H9 (cell line): ENCODE measurements around the gene SH3RF3. TPM values are rescaled to one million over a fixed set of nuclear protein-coding genes. Genes with fewer than 3 reads are reported as not detected.

Source experiments
- DNase-seq: peaks from one replicate; pipeline ENCODE4 v3.0.0-alpha.2; 2017
- H2AFZ ChIP-seq: one replicate; pipeline ENCODE4 v1.6.1; 2013; ENCODE audit warnings: mild to moderate bottlenecking, low read length, control low read depth, moderate library complexity
- H2AK5ac ChIP-seq: 2 replicates; pipeline ENCODE4 v1.6.1; 2013; ENCODE audit warnings: low read length, control low read depth, mixed read lengths; ENCODE audit not compliant: insufficient read length
- H2BK120ac ChIP-seq: one replicate; pipeline ENCODE4 v1.6.1; 2013; ENCODE audit warnings: low read depth, mild to moderate bottlenecking, low read length, control low read depth, inconsistent platforms; ENCODE audit not compliant: poor library complexity, severe bottlenecking
- H2BK12ac ChIP-seq: 2 replicates; pipeline ENCODE4 v1.6.1; 2013; ENCODE audit warnings: low read length, control low read depth, mixed read lengths, low read depth; ENCODE audit not compliant: insufficient read length
- H2BK15ac ChIP-seq: 2 replicates; pipeline ENCODE4 v1.6.1; 2013; ENCODE audit warnings: low read depth, low read length, control low read depth
- H2BK20ac ChIP-seq: one replicate; pipeline ENCODE4 v1.6.1; 2013; ENCODE audit warnings: low read depth, mild to moderate bottlenecking, low read length, control low read depth, inconsistent platforms; ENCODE audit not compliant: poor library complexity, severe bottlenecking
- H2BK5ac ChIP-seq: 2 replicates; pipeline ENCODE4 v1.6.1; 2013; ENCODE audit warnings: low read length, control low read depth, mixed read lengths; ENCODE audit not compliant: insufficient read length
- H3K14ac ChIP-seq: 2 replicates; pipeline ENCODE4 v1.6.1; 2013; ENCODE audit warnings: low read length, control low read depth; ENCODE audit not compliant: insufficient read depth
- H3K18ac ChIP-seq: 2 replicates; pipeline ENCODE4 v1.6.1; 2013; ENCODE audit warnings: low read depth, mild to moderate bottlenecking, mixed read lengths, low read length, control low read depth; ENCODE audit not compliant: insufficient read length
- H3K23ac ChIP-seq: 2 replicates; pipeline ENCODE4 v1.6.1; 2013; ENCODE audit warnings: low read length, control low read depth, mixed read lengths, low read depth; ENCODE audit not compliant: insufficient read length
- H3K23me2 ChIP-seq: 2 replicates; pipeline ENCODE4 v1.6.1; 2013; ENCODE audit warnings: low read depth, mild to moderate bottlenecking, mixed read lengths, low read length, control low read depth; ENCODE audit not compliant: insufficient read length, poor library complexity, severe bottlenecking
- H3K27ac ChIP-seq: 2 replicates; pipeline ENCODE4 v1.5.1; 2013; ENCODE audit warnings: low read length, control low read depth, mixed read lengths, low read depth; ENCODE audit not compliant: insufficient read length
- H3K27me3 ChIP-seq: 2 replicates; pipeline ENCODE4 v1.6.1; 2013; ENCODE audit warnings: low read length, control low read depth, inconsistent platforms; ENCODE audit not compliant: insufficient read depth
- H3K4ac ChIP-seq: 2 replicates; pipeline ENCODE4 v1.6.1; 2013; ENCODE audit warnings: low read depth, mild to moderate bottlenecking, control low read depth, inconsistent platforms, low read length, moderate library complexity
- H3K4me1 ChIP-seq: 2 replicates; pipeline ENCODE4 v1.6.1; 2013; ENCODE audit warnings: low read length, control low read depth, inconsistent platforms; ENCODE audit not compliant: insufficient read depth
- H3K4me2 ChIP-seq: 2 replicates; pipeline ENCODE4 v1.6.1; 2013; ENCODE audit warnings: low read length, control low read depth, mixed read lengths; ENCODE audit not compliant: insufficient read length, insufficient read depth
- H3K56ac ChIP-seq: 2 replicates; pipeline ENCODE4 v1.6.1; 2013; ENCODE audit warnings: low read depth, mild to moderate bottlenecking, mixed read lengths, low read length, control low read depth; ENCODE audit not compliant: insufficient read length
- H3K79me1 ChIP-seq: 2 replicates; pipeline ENCODE4 v1.6.1; 2013; ENCODE audit warnings: low read depth, mild to moderate bottlenecking, moderate library complexity, low read length, control low read depth, inconsistent platforms; ENCODE audit not compliant: insufficient read depth, poor library complexity, severe bottlenecking
- H3K79me2 ChIP-seq: 2 replicates; pipeline ENCODE4 v1.6.1; 2013; ENCODE audit warnings: low read length, control low read depth, inconsistent platforms; ENCODE audit not compliant: insufficient read depth
- H3K9ac ChIP-seq: 2 replicates; pipeline ENCODE4 v1.6.1; 2013; ENCODE audit warnings: low read length, control low read depth, mixed read lengths; ENCODE audit not compliant: insufficient read length; ENCODE audit errors: extremely low read depth
- H3K9me3 ChIP-seq: one replicate; pipeline ENCODE4 v1.6.1; 2013; ENCODE audit warnings: low read depth, low read length, inconsistent platforms; ENCODE audit not compliant: control insufficient read depth
- H3T11ph ChIP-seq: one replicate; pipeline ENCODE4 v1.6.1; 2013; ENCODE audit warnings: mild to moderate bottlenecking, low read length, control low read depth, inconsistent platforms
- H4K20me1 ChIP-seq: one replicate; pipeline ENCODE4 v1.6.1; 2013; ENCODE audit not compliant: control insufficient read depth, insufficient read length, insufficient read depth
- H4K5ac ChIP-seq: 2 replicates; pipeline ENCODE4 v1.6.1; 2013; ENCODE audit warnings: low read depth, mild to moderate bottlenecking, mixed read lengths, low read length, control low read depth; ENCODE audit not compliant: insufficient read length
- H4K8ac ChIP-seq: replicated peaks from 2 replicates; pipeline ENCODE4 v1.6.1; 2013; ENCODE audit warnings: low read length, control low read depth, mixed read lengths, low read depth; ENCODE audit not compliant: insufficient read length
- H4K91ac ChIP-seq: 2 replicates; pipeline ENCODE4 v1.6.1; 2013; ENCODE audit warnings: low read depth, mild to moderate bottlenecking, moderate library complexity, mixed read lengths, low read length, control low read depth; ENCODE audit not compliant: insufficient read length
- H3K27ac Mint-ChIP-seq, 3 experiments: 2 replicates in 2 of 3; 3 replicates in 1 of 3; pipeline ENCODE4 v1.8.0; 2020 to 2021; ENCODE audit warnings: mixed read lengths in 3 of 3, mild to moderate bottlenecking in 1 of 3, moderate library complexity in 1 of 3
- H3K27me3 Mint-ChIP-seq: 2 replicates; pipeline ENCODE4 v1.8.0; 2021; ENCODE audit warnings: low read depth, mild to moderate bottlenecking, moderate library complexity, mixed read lengths
- H3K36me3 Mint-ChIP-seq, 3 experiments: 2 replicates in 2 of 3; 3 replicates in 1 of 3; pipeline ENCODE4 v1.8.0; 2020 to 2021; ENCODE audit warnings: low read depth in 3 of 3, mixed read lengths in 3 of 3; ENCODE audit not compliant: insufficient read depth in 1 of 3
- H3K4me1 Mint-ChIP-seq, 2 experiments: 2 replicates each; pipeline ENCODE4 v1.8.0; 2020; ENCODE audit warnings: mixed read lengths in 2 of 2
- H3K4me3 Mint-ChIP-seq, 2 experiments: 2 replicates in 1 of 2; 3 replicates in 1 of 2; pipeline ENCODE4 v1.8.0; 2020 to 2021; ENCODE audit warnings: mild to moderate bottlenecking in 2 of 2, mixed read lengths in 2 of 2, moderate library complexity in 1 of 2
- H3K9me3 Mint-ChIP-seq, 2 experiments: 2 replicates in 1 of 2; 3 replicates in 1 of 2; pipeline ENCODE4 v1.8.0; 2020; ENCODE audit warnings: mild to moderate bottlenecking in 2 of 2, mixed read lengths in 2 of 2, moderate library complexity in 1 of 2
- WGBS: extraction: QIAGEN DNeasy Blood & Tissue Kit; methylation state at CpG from one replicate; pipeline ENCODE4 v1.1.7; 2013; ENCODE audit warnings: missing lambda C conversion rate, low lambda C conversion rate, mixed read lengths; ENCODE audit not compliant: insufficient read length; ENCODE audit errors: extremely low coverage; 5-methylcytosine and 5-hydroxymethylcytosine counted together
- total RNA-seq: library from RNA; stranded (reverse); gene quantifications from 2 replicates; pipeline ENCODE4 v1.2.1, GENCODE V29; 2021
- TF ChIP-seq, protein P1 (sequence below): fragments of 200-600 bp; sonication (generic); conservative IDR thresholded peaks from 3 replicates; pipeline ENCODE4 v1.8.0; 2021; ENCODE audit warnings: antibody characterized with exemption, mild to moderate bottlenecking

The SH3RF3 gene
- total RNA-seq, 1 experiment from 2014 or later, result 0.46 TPM

DNA sequence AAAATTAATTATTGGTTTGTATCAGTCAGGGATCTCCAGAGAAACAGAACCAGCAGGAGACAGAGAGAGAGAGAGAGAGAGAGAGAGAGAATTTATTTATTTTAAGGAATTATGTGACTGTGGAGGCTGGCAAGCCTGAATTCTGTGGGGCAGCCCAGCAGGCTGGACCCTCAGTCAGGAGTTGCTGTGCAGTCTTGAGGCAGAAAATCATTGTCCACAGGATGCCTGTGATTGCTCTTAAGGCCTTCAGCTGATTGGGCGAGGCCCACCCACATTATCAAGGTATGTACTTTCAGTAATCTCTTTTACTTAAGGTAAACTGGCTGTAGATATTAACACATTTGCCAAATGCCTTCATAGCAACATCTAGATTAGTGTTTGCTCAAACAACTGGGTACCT is 329.5 kb downstream of the SH3RF3 start:
- no peaks in the 10 kb centered on the region for H3K23me2 ChIP-seq
- H4K91ac ChIP-seq, result no peak overlapping the region
- H3K23ac ChIP-seq, result no peak overlapping the region
- H3K14ac ChIP-seq, result no peak overlapping the region
- H3K56ac ChIP-seq, result no peak overlapping the region
- H3T11ph ChIP-seq, result no peak overlapping the region
- no peaks in the 10 kb centered on the region for H3K9me3 Mint-ChIP-seq
- no peak overlapping the region for H2BK20ac ChIP-seq
- no peak overlapping the region for H4K5ac ChIP-seq
- H3K4ac ChIP-seq, result no peak overlapping the region
- no peaks in the 10 kb centered on the region for H3K79me2 ChIP-seq
- H3K9me3 ChIP-seq, result no peaks in the 10 kb centered on the region
- no peak overlapping the region for H2BK12ac ChIP-seq
- TF ChIP-seq, protein P1, sequence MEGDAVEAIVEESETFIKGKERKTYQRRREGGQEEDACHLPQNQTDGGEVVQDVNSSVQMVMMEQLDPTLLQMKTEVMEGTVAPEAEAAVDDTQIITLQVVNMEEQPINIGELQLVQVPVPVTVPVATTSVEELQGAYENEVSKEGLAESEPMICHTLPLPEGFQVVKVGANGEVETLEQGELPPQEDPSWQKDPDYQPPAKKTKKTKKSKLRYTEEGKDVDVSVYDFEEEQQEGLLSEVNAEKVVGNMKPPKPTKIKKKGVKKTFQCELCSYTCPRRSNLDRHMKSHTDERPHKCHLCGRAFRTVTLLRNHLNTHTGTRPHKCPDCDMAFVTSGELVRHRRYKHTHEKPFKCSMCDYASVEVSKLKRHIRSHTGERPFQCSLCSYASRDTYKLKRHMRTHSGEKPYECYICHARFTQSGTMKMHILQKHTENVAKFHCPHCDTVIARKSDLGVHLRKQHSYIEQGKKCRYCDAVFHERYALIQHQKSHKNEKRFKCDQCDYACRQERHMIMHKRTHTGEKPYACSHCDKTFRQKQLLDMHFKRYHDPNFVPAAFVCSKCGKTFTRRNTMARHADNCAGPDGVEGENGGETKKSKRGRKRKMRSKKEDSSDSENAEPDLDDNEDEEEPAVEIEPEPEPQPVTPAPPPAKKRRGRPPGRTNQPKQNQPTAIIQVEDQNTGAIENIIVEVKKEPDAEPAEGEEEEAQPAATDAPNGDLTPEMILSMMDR, result no peak
- no CpG with 5 or more reads among the region's 1 CpG for WGBS
- H3K27me3 Mint-ChIP-seq, result no peaks in the 10 kb centered on the region
- no peak overlapping the region for H3K9ac ChIP-seq
- no peak overlapping the region for H3K27ac Mint-ChIP-seq
- H3K36me3 Mint-ChIP-seq, result no peaks in the 10 kb centered on the region
- no peak overlapping the region for H4K8ac ChIP-seq
- H3K4me3 Mint-ChIP-seq, result no peak overlapping the region
- no peak for DNase-seq
- H2BK15ac ChIP-seq, result no peak overlapping the region
- no peak overlapping the region for H2BK5ac ChIP-seq
- H3K18ac ChIP-seq, result no peak overlapping the region
- H3K27ac ChIP-seq, result no peak overlapping the region
- no peaks in the 10 kb centered on the region for H3K4me1 ChIP-seq
- no peaks in the 10 kb centered on the region for H3K79me1 ChIP-seq
- H3K4me2 ChIP-seq, result no peak overlapping the region
- H2AK5ac ChIP-seq, result no peak overlapping the region
- no peaks in the 10 kb centered on the region for H3K27me3 ChIP-seq
- no peaks in the 10 kb centered on the region for H4K20me1 ChIP-seq
- no peak overlapping the region for H2AFZ ChIP-seq
- no peaks in the 10 kb centered on the region for H3K4me1 Mint-ChIP-seq
- no peak overlapping the region for H2BK120ac ChIP-seq
